Esophagus muscularis mucosa (tissue), 4 donors: ENCODE results near the gene PTGES3L. TPM values are rescaled to one million over a fixed set of nuclear protein-coding genes. Genes with fewer than 3 reads are reported as not detected.
"Not testable (repeated sequence)": the region's sequence is repeated elsewhere in the genome, so short reads cannot be mapped to it uniquely, and the experiment has no call there.

Experiments used
- DNase-seq: peaks from one replicate; pipeline ENCODE4 v3.0.0-alpha.2; 2017; ENCODE audit errors: extremely low spot score
- H3K27ac ChIP-seq, 4 donors: fragments of 200-600 bp; sonication (generic); replicated peaks in 1 of 4; 1 replicate in 3 of 4; 2 replicates in 1 of 4; pipeline ENCODE4 v1.5.1; 2016 to 2019; ENCODE audit warnings: mild to moderate bottlenecking in 1 of 4
- H3K27me3 ChIP-seq, 4 donors: fragments of 200-600 bp; sonication (generic); one replicate each; pipeline versions ENCODE4 v1.5.1 to v1.6.0; 2016 to 2019
- H3K36me3 ChIP-seq, 4 donors: fragments of 200-600 bp; sonication (generic); one replicate each; pipeline ENCODE4 v1.5.1; 2016 to 2019
- H3K4me1 ChIP-seq, 4 donors: fragments of 200-600 bp; sonication (generic); one replicate each; pipeline ENCODE4 v1.5.1; 2016 to 2019
- H3K4me3 ChIP-seq, 4 donors: fragments of 200-600 bp; sonication (generic); 1 replicate in 2 of 4; 2 replicates in 2 of 4; pipeline ENCODE4 v1.5.1; 2016 to 2019; ENCODE audit warnings: mild to moderate bottlenecking in 4 of 4, moderate library complexity in 1 of 4
- H3K9me3 ChIP-seq, 4 donors: fragments of 200-600 bp; sonication (generic); 1 replicate in 3 of 4; 2 replicates in 1 of 4; pipeline ENCODE4 v1.5.1; 2016 to 2019
- EP300 ChIP-seq: sonication (generic); formaldehyde crosslinking; IDR thresholded peaks from one replicate; pipeline ENCODE4 v1.6.1; 2017; ENCODE audit warnings: antibody characterized with exemption
- POLR2A ChIP-seq: fragments of 450-650 bp; IDR thresholded peaks from one replicate; pipeline ENCODE4 v1.6.1; 2017; ENCODE audit warnings: antibody characterized with exemption, moderate library complexity, mild to moderate bottlenecking, low read depth
- POLR2AphosphoS5 ChIP-seq, 2 donors: sonication (generic); formaldehyde crosslinking; IDR thresholded peaks; one replicate each; pipeline ENCODE4 v1.6.1; 2017; ENCODE audit warnings: antibody characterized with exemption in 2 of 2
- WGBS: methylation state at CpG from one replicate; pipeline ENCODE4 v1.1.5; 2018; 5-methylcytosine and 5-hydroxymethylcytosine counted together
- intact Hi-C: fragments of 100-400 bp; cut with DNase I; formaldehyde crosslinking; loops from one replicate; pipeline ENCODE4 v1.15.1; 2023
- small RNA-seq, 3 donors: library from RNA; depleted of rRNA; stranded (forward); fragments of <200 nt; gene quantifications; one replicate each; pipeline ENCODE3, GENCODE V24; 2016
- total RNA-seq, 4 donors: library from RNA; depleted of rRNA; stranded (reverse); fragments of >200 nt; gene quantifications; one replicate each; pipeline versions ENCODE4 v1.1.0 to v1.2.1, GENCODE V29; 2016
- TF ChIP-seq, protein P1 (sequence below), 3 experiments: fragments of 200-600 bp in 2 of 3; fragments of 450-650 bp in 1 of 3; sonication (generic) in 2 of 3; IDR thresholded peaks; one replicate each; pipeline ENCODE4 v1.5.1; 2017 to 2019; ENCODE audit warnings: antibody characterized with exemption in 3 of 3, mild to moderate bottlenecking in 2 of 3, moderate library complexity in 1 of 3

Gene PTGES3L
- total RNA-seq, 4 donors from 2014 or later = 7.8 to 18.3 (median 13.1) TPM

DNA sequence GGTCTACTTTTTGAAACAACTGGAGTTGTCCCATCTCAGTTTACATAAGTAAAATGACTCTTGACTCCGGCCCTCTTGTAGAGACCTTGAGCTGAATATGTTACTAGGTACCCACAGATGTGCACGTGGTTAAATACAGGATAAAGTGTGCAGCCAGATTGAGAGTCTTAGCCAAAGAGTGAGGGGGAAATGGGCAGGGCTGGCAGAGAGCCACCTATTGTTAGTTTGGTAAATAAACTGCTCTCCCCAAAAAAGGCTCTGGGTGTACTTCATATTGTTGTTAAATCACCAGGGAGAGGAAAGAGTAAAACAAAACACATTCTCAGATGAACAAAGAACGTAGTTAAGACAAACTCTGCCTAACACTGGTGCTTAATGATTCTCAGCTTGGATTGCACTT lies 59.0 kb downstream of the PTGES3L start:
- peaks cover 20 to 58% (median 49%) of the 10 kb centered on the region in 4 donors for H3K4me1 ChIP-seq
- intact Hi-C loops = no loop called here
- no peak for DNase-seq
- peak overlapping the region; percentile 4 to 66 (median 36) for H3K27ac ChIP-seq
- no peaks in the 10 kb centered on the region for H3K9me3 ChIP-seq
- TF ChIP-seq EP300 (no peak), POLR2AphosphoS5 (IDR thresholded peaks at IDR 0.05) (peak in 1 of 2 donors; percentile 38)
- WGBS = 26% methylated on average over 3 of the region's 3 CpGs
- no peaks in the 10 kb centered on the region for H3K36me3 ChIP-seq
- H3K27me3 ChIP-seq = no peaks in the 10 kb centered on the region
- no peak overlapping the region for H3K4me3 ChIP-seq

DNA sequence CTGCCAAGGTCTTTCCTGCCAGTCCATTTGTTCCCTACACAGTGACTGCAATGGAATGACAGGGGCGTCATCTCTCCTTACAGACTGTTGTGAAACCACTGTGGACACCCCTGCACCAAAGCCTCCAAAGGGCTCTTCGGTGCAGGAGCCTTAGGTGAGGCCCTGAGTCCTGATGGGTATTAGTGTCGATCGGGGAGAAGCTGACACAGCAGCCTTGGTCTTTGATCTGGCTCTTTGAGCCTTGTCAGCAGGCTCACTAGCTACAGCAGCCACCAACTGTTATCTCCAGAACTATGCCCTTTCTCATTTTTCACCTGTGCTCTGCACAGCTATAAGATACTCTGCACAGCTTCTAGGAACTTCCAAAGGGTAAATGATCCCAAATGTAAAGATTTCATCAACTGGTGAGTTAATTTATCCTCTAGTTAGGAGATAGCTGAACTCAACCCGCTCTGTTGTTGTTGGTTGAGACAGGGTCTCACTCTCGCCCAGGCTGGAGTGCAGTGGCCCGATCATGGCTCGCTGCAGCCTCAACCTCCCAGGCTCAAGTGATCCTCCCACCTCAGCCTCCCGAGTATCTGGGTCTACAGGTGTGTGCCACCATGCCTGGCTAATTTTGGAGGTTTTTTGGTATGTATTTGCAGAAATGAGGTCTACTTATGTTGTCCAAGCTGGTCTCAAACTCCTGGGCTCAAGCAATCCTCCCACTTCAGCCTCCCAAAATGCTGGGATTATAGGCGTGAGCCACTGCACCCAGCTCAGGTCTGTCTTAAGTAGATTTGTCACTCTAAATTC lies 59.6 kb downstream of the PTGES3L start:
- WGBS = 78% methylated on average over 10 of the region's 10 CpGs
- intact Hi-C loops = no loop called here
- Histone ChIP-seq H3K4me3 (no peak overlapping the region), H3K9me3 (no peaks in the 10 kb centered on the region), H3K36me3 (no peaks in the 10 kb centered on the region), H3K27me3 (no peaks in the 10 kb centered on the region), H3K4me1 (peaks cover 20 to 58% (median 49%) of the 10 kb centered on the region in 4 donors), H3K27ac (peak overlapping the region; percentile 4 to 66 (median 36))
- DNase-seq = no peak
- TF ChIP-seq, protein P1, sequence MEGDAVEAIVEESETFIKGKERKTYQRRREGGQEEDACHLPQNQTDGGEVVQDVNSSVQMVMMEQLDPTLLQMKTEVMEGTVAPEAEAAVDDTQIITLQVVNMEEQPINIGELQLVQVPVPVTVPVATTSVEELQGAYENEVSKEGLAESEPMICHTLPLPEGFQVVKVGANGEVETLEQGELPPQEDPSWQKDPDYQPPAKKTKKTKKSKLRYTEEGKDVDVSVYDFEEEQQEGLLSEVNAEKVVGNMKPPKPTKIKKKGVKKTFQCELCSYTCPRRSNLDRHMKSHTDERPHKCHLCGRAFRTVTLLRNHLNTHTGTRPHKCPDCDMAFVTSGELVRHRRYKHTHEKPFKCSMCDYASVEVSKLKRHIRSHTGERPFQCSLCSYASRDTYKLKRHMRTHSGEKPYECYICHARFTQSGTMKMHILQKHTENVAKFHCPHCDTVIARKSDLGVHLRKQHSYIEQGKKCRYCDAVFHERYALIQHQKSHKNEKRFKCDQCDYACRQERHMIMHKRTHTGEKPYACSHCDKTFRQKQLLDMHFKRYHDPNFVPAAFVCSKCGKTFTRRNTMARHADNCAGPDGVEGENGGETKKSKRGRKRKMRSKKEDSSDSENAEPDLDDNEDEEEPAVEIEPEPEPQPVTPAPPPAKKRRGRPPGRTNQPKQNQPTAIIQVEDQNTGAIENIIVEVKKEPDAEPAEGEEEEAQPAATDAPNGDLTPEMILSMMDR (IDR thresholded peaks at IDR 0.05) = no peak
- TF ChIP-seq POLR2AphosphoS5 (IDR thresholded peaks at IDR 0.05) (no peak), EP300 (no peak), POLR2A (no peak)

DNA sequence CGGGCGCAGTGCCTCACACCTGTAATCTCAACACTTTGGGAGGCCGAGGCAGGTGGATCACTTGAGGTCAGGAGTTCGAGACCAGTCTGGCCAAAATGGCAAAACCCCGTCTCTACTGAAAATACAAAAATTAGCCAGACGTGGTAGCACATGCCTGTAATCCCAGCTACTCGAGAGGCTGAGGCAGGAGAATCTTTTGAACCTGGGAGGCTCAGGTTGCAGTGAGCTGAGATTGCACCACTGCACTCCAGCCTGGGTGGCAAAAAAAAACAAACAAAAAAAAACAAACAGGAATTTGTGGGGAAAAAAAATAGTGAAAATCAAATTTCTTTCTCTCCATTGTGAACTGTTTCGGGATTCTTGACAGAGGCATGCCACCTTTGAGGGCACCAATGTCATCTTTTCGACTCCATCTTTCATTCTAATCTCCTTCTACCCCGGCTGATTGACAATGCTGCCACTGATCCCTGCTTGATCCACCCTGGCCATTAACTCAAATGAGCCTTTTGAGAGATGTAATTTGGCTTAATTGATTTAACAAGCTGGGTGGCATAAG lies 60.3 kb downstream of the PTGES3L start:
- intact Hi-C loops, H3K36me3 ChIP-seq, DNase-seq, H3K27me3 ChIP-seq, H3K9me3 ChIP-seq, H3K4me3 ChIP-seq: not testable (repeated sequence)
- peaks cover 20 to 58% (median 49%) of the 10 kb centered on the region in 4 donors for H3K4me1 ChIP-seq
- peak overlapping the region in 1 of 4 donors; percentile 56 for H3K27ac ChIP-seq
- 90% methylated on average over 10 of the region's 10 CpGs for WGBS

DNA sequence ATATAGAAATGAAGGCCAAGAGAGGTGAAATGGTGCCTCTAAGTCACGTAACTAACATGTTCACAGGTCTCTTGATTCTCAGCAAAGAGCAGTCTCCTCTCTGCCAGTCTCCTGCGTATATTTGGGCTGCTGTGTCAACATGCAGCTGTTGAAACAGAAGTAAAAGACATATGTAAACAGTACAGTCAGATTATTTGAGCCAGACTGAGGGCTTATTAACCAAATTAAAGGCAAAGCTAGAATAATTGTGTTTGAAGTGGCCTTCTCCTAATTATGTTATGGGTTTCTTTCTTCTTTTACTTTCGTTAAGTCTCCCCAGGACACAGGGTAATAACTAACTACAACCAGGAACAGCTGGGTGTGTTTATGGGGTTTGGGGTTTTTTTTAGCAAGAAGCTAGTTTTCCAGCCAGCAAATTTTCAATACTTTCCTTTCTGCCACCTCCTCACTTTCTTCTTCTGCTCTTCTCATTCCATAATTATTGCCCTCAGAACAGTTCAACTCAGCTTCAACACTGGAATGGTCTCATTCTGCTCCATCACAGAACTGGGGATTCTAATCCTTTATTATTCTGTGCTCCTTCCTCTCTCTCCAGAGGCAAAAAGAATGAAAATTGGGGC lies 60.9 kb downstream of the PTGES3L start:
- Histone ChIP-seq H3K36me3 (no peaks in the 10 kb centered on the region), H3K9me3 (no peaks in the 10 kb centered on the region), H3K27ac (peak overlapping the region in 3 of 4 donors; percentile 10 to 27 (median 21)), H3K4me3 (no peak overlapping the region), H3K4me1 (peaks cover 20 to 58% (median 49%) of the 10 kb centered on the region in 4 donors), H3K27me3 (no peaks in the 10 kb centered on the region)
- TF ChIP-seq POLR2A (no peak), EP300 (no peak), POLR2AphosphoS5 (IDR thresholded peaks at IDR 0.05) (no peak)
- TF ChIP-seq, protein P1 (IDR thresholded peaks at IDR 0.05) = no peak
- intact Hi-C loops = no loop called here
- 45% methylated on average over 3 of the region's 3 CpGs for WGBS
- DNase-seq = no peak

Small RNA genes within 50 kb of the gene (small RNA-seq; reads per million reads assigned to genes)
- gene AARSD1 (0 reads per million in 3 donors), gene RF00561 (0 reads per million in 3 donors)

Other genes starting within 250 kb of the PTGES3L start
- gene EZH1, start 235.0 kb downstream of the PTGES3L start, total RNA-seq = 10 to 100 TPM; 40.6 to 68.2 (median 54.6) TPM
- 10 to 100 TPM; 19.5 to 45.2 (median 34.2) TPM for gene RAMP2, start 218.9 kb downstream of the PTGES3L start, total RNA-seq
- gene VPS25, start 206.6 kb downstream of the PTGES3L start, total RNA-seq = 10 to 100 TPM; 34.5 to 43.9 (median 38.0) TPM
- gene WNK4, start 199.5 kb downstream of the PTGES3L start, total RNA-seq = 1 to 10 TPM in 3 of 4 donors, under 1 TPM in 1; 0.50 to 2.9 (median 2.1) TPM
- gene COA3, start 181.4 kb downstream of the PTGES3L start, total RNA-seq = 10 to 100 TPM; 65.9 to 74.6 (median 68.3) TPM
- gene CNTD1, start 181.2 kb downstream of the PTGES3L start, total RNA-seq = 1 to 10 TPM in 1 of 4 donors, under 1 TPM in 2, not detected in 1; 0.50 to 3.9 (median 0.57) TPM
- gene BECN1, start 155.8 kb downstream of the PTGES3L start, total RNA-seq = 100 to 1,000 TPM; 165 to 293 (median 237) TPM
- 10 to 100 TPM; 68.9 to 91.5 (median 77.2) TPM for gene PSME3, start 146.7 kb downstream of the PTGES3L start, total RNA-seq
- gene AOC2, start 135.5 kb downstream of the PTGES3L start, total RNA-seq = 1 to 10 TPM in 3 of 4 donors, under 1 TPM in 1; 0.66 to 2.0 (median 1.4) TPM
- 100 to 1,000 TPM in 3 of 4 donors, 10 to 100 TPM in 1; 89.0 to 242 (median 118) TPM for gene AOC3, start 128.9 kb downstream of the PTGES3L start, total RNA-seq
- under 1 TPM in 1 of 4 donors, not detected in 3; 0.06 TPM for gene G6PC1, start 79.3 kb downstream of the PTGES3L start, total RNA-seq
- gene AARSD1, start 15.6 kb downstream of the PTGES3L start, total RNA-seq = 10 to 100 TPM; 21.9 to 35.7 (median 26.8) TPM
- 10 to 100 TPM; 13.3 to 19.1 (median 16.5) TPM for gene RUNDC1, start 485 bp upstream of the PTGES3L start, total RNA-seq
- gene RPL27, start 18.3 kb upstream of the PTGES3L start, total RNA-seq = 1,000 to 10,000 TPM; 1,126 to 2,755 (median 1,417) TPM
- gene IFI35, start 26.7 kb upstream of the PTGES3L start, total RNA-seq = 10 to 100 TPM; 21.2 to 36.1 (median 28.8) TPM
- gene VAT1, start 42.3 kb upstream of the PTGES3L start, total RNA-seq = 100 to 1,000 TPM; 106 to 190 (median 139) TPM
- gene RND2, start 45.2 kb upstream of the PTGES3L start, total RNA-seq = 1 to 10 TPM; 2.7 to 3.2 (median 2.8) TPM
- 1 to 10 TPM; 3.1 to 7.6 (median 4.7) TPM for gene BRCA1, start 145.3 kb upstream of the PTGES3L start, total RNA-seq
- 100 to 1,000 TPM in 3 of 4 donors, 10 to 100 TPM in 1; 83.3 to 156 (median 104) TPM for gene NBR1, start 191.1 kb upstream of the PTGES3L start, total RNA-seq
- gene TMEM106A, start 231.8 kb upstream of the PTGES3L start, total RNA-seq = 1 to 10 TPM; 3.3 to 6.2 (median 3.7) TPM
- not detected for gene CCDC200, start 248.5 kb upstream of the PTGES3L start, total RNA-seq